DMS 273 treated with DMSO at 0.1 percent for 48 hours (cell line): ENCODE results near the gene PDE11A.

ENCODE experiments used
- DNase-seq: peaks from one replicate; lab custom pipeline; 2025; lab: John Stamatoyannopoulos, UW

Gene PDE11A

DNA sequence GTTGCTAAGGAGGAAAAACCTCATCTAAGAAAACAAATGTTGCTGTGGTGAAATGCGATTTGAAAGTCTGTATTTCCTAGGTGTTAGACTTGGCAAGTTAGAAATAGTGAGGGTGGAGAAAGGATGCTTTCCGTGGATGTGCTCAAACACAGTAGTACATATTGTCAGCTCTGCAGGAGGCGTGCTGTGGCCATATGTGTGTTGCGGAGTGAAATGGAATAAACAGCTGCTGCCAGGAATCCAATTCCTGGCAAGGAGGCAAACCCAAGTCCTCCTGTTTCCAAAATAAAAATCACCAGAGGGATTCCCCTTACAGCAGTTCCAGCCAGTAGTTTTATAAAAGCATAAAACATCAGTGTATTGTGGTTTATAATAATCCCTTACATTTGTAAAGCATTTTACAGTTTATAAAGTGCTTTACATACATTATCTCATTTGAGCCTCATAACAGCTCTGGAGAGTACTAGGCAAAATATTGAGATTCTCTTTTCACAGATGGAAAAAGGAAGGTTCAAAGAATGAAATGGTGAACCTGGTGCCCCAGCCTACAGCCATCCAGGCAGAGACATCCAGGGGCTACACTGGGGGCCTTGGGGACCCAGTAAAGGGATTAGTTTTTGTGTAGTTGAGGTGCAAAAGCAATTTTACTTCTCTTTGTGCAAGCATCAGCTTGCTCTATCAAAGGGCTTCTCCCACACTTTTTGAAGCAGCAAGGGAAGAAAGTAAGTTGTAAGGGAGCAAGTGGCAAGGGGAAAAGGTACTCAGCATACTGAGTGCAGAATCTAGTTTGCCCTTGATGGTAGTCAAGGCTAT, 474.0 kb downstream of the PDE11A start:
- DNase-seq, result peak; percentile 91

DNA sequence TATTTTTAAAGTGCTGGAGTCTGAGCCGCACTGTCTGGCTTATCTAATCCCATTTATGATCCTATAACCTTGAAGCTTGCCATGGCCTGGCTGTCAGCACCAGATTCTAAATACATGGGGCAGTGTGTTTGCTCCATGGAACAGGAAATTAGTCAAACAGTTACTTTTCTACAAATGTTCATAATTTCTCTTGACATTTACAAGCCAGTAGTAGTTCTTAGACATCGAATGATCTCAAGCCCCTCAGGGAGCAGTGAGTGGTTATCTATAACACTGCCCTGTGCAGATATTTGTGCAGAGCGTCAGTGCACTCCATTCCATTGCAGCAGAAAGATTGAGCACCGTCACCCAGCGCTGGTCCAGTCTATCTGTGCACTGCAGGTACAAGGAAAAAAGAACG, 474.8 kb downstream of the PDE11A start:
- no peak for DNase-seq

DNA sequence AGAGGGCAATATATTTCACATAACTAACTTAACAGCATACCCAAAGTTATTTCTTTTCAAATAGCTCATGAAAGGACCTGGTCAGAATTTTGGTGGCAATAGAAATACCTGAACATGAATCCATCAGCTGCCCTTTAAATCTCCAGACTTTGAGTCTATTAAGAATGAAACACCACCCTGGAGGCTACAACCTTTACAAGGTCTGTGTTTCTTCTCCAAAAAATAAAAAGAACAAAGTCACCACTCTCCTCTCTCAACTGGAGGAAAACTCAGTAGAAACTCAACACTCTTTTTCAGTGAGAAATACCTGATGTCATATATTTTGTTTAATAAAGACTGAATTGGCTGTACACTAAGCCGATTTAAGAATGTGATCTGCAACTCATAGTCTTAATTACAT, 475.7 kb downstream of the PDE11A start:
- DNase-seq, result no peak

DNA sequence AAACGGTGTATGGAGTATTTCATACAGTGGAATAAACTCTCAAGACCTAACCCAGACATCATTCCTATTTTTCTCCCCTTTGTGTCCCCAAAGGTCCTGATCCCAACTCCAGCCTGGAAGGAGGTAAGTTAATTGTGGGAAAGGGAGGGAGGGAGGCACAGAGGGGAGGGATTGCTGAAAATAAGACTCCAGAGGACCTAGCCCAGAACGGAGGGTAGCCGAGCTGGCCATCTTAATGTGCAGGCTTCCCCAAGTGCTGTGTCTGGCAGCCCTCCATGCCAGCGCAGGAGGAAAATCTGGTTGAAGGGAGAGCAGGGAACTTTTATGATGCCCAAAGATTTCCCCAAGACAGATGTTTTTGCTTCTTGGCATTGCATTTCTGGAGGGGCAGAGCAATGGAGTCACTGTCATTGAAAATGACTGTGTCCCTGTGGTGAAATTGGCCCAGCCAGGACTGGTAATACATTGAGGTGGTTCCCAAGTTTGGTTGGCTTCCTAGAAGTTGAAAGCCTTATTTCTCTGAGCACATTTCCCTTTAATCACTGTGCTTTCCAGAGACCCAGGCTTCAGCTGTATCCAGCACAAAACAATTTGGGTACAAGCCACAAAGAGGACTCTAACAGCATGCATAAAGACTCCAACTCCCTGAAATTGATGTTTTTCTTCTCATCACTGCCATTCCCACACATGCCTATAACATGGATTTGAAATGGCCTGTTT, 477.3 kb downstream of the PDE11A start:
- no peak for DNase-seq

DNA sequence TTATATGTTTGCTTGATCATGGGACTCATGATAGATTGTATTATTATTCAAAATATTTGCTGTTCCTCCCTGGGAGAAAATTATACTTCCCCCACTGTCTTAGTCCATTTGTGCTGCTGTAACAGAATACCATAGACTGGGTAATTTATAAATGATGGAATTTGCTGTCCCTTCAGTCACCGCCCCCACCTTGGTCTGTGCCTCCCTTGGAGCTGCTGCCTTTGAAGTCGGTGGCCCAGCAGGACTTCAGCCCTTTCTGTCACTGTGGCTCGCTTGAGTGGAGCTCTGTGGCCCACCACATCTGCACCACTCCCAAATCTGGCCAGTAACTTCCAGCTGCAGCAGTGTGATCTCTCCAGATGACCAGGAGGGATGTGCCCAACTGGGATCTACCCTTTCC, 479.2 kb downstream of the PDE11A start:
- no peak for DNase-seq

DNA sequence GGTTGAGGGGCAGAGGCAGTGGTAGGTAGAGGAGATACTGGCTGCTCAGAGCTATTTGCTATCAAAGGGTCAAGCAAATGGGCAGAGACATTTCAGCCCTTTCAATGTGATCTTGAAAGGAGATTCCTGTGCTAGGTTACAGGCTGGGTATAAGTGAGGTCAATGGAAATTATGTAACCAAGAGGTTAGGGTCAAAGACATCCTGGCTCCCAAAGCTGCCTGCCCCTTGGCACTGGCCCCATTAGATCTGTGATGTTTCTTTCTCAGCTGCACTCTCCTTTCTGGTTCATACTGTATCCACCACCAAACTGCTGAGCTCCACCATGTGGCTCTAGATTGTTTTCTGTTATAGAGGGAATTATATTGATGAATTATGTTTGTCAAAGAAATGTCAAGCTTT, 479.6 kb downstream of the PDE11A start:
- no peak for DNase-seq

DNA sequence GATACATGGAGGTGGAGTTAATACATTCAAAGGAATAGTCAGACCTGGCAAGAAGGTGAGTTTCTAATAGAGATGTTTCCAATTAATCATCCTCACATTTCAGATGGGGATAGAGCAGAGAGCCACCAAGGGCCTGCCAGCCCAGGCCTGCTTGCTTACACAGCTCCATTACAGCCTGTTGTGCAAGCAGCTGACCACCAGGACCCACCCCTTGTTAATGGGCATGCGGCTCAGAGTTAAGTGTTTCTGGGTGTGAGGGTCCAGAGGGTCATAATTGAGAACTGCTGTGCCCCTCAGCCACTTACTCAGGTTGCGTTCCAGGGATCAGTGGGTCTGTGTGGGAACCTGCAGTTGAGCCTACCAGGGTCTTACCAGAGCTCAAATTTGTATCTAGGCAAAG, 480.2 kb downstream of the PDE11A start:
- no peak for DNase-seq

DNA sequence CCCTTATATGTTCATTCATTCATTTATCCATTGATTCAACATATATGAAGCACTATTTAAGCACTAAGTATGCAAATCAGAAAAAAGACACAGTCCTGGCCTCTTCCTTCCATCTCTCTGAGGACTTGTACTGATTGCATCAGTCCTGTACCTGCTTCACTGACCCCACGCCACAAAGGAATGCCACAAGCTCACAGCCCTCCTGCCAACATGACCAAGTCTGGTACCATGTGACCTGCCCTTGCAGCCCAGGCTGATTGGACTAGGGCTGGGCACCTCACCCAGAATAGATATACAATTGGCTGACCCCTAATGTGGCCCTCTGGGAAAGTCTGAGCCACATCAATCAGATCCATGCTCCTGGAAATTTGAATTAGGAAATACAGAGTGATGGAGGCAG, 483.4 kb downstream of the PDE11A start:
- no peak for DNase-seq

DNA sequence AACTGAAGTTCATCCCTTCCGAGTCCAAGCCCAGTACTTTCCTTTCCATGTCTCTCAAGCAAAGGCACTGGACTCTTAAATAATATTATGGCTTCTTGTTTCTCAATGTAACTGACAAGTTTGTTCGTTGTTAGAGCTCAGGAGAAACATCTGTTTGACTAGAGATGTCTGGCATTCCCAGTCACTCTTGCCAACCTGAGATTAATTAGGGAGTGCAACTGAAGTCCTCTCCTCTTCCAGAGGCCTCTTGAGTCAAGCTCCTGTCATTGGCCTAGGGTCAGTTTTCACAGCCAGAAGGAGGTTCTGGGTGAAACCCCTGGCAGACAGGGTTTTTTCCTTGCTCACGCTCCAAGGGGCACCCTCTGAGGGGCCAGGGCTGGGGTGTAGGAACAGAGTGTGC, 483.9 kb downstream of the PDE11A start:
- no peak for DNase-seq

DNA sequence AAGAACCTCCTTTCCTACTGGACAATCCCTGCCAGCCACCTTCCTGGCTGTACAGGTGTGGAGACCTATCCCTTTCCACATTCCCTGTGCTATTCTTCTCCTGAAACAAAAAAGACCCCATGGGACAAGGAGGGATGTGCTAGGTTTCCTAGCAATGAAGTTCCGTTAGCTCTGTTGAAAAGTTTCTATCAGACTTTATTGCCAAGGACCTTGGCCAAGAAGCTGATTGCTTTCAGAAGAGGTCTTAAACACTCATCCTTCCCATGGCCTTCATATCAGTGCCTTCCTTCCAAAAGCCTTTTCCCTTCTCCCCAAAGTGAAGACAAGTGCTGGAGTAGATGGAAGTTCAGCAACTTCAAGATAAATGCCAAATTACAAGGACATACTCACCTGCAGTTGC, 485.2 kb downstream of the PDE11A start:
- no peak for DNase-seq

DNA sequence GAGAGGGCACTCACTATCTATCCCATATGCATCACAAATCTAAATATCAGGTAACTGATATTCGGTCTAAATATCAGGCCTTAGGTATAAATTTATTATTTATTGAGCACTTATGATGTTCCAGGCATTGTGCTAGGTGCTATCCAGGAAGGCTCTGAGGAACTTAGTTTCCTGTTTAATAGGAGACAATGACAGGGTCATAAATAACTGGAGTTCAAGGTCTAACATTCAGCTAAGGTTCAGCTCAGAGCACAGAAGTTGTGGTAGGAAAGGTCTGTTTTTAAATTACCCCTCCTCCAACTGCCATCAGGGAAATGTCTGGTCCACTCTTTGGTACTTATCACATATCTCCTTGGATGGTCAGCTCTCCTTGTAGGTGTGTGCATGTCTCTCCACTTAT, 486.4 kb downstream of the PDE11A start:
- DNase-seq, result no peak

DNA sequence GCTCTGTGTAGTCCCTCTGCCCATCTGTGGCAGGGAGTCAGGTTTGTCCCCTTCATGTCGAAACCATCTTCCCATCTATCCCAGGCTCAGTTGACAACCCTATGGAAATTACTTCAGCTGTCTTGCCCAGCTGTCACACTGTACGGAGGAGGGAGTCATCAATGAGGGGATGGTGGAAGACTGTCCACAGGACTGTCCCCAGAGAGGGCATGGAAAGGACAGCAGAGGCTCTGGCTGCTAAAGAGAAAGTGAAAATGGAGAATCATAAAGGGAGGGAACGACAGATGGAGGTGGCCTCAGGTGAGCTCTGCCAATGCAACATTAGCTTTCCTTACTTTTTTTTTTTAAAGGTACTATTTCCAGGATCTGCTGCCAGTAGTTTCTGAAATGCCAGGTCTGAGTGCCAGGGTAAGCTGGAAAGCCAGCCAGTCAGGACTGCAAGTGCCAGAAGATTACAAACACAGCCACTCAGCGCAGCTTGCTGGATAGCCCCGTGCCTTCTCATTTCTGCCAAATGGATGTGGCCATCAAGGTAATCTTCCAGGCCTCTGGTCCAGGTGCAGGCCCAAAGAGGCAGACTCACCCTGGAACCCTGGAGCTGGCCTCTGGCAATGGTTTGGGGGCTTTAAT, 487.2 kb downstream of the PDE11A start:
- peak; percentile 79 for DNase-seq

DNA sequence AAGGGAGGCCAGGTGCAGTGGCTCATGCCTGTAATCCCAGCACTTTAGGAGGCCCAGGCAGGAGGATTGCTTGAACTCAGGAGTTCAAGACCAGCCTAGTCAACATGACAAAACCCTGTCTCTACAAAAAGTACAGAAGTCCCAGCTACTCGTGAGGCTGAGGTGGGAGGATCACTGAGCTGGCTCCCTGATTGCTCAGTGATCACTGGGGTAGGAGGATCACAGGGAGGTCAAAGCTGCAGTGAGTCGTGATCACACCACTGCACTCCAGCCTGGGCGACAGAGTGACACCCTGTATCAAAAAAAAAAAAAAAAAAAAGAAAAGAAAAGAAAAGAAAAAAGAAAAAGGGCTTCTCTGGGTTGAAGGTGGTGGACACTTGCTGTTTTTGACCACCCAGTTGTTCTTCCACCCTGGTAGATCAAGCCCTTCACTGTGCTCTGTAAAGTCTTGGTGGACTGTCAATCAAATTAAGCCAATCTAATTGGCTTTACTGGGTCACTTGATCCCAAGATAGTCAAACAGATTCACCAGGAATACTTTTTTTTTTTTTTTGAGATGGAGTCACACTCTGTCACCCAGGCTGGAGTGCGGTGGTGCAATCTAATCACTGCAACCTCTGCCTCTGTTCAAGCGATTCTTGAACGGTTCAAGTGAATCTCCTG, 488.4 kb downstream of the PDE11A start:
- DNase-seq, result no peak

DNA sequence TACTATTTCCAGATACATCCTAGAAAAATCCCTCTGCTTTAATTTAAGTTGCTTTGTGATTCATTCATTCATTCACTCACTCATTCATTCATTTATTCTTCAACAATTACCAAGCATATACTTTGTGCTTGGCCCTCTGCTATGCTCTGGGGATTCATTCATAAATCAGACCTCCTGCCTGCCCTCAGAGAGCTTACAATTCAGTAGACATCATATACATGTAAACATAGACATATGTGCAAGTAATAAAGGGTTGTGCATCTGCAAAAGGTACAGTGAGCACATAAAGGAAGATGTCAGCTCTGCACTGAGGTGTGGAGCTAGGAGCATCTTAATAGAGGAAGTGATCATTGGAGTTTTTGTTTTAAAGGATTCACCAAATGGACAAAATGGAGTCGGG, 490.6 kb downstream of the PDE11A start:
- DNase-seq, result no peak

DNA sequence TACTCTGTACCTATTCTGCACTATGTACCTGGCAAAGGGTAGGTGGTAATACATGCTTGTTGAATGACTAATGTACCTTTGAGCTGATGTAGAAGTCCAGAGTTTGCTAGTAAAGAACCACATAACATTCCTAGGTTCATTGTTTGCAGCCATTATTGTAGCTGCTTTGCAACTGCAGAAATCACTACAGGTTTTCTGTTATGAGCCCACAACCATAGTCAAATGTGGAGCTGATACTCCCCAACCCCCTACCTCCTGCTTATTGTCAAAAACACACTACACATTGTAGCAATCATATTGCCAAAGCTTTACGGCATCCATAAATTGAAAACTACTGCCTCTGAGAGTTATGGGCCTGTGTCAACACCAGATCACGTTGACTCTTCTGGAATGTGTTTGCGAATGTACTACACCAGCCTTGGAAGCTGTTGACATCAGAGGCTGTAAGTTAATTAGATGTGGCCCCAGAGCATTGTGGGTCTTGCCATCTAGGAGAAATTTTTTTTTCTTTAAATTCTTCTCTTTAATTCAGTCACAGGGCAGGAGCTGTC, 493.0 kb downstream of the PDE11A start:
- DNase-seq, result no peak

DNA sequence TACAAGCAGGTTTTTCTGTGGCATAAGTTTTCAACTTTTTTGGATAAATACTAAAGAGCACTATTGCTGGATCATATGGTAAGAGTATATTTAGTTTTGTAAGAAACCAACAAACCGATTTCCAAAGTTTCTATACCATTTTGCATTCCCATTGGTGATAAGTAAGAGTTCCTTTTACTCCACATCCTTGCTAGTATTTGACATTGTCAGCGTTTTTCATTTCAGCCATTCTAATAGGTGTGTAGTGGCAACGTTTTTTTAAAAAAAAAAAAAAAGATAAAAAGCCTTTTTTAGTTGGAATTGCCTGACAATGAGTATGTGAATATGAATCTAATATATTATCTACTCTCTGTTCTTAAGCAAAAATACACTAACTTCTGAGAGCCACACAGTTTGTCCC, 494.1 kb downstream of the PDE11A start:
- DNase-seq, result no peak

DNA sequence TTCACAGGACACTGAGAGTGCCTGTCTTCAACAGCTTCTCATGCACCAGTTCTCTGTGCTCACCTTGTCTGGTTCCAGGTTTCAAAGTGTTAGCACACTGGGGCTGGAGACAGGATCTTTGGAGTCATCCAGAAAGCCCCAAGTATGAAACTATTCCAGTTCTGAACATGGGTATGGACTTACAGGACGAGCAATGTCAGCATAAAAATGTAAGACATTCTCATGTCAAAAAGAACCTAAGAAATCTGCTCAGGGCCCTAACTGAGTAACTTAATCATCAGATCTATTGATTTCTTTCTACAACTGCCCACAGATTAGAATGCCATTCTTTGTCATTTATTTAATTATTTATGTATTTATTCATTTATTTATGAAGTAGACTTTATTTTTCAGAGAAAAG, 495.5 kb downstream of the PDE11A start:
- DNase-seq, result no peak

DNA sequence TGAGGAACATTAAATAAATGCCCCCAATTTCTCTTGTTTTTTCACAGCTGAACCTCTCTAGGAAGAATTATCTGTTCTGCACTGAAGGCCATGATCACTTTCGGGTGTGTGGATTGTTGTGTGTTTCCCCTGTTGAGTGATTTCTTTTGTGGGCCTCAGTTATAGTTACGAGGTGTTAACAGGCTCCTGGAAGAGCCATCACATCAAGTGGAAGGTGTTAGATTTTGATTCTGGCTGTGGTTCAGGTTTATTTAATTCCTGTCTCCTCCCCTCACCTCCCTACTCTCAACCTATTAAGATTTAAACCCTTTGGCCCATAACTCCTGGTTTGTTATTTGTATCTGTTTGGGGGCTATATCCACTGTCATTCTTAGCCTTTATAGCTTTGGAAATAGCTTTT, 497.2 kb downstream of the PDE11A start:
- no peak for DNase-seq

DNA sequence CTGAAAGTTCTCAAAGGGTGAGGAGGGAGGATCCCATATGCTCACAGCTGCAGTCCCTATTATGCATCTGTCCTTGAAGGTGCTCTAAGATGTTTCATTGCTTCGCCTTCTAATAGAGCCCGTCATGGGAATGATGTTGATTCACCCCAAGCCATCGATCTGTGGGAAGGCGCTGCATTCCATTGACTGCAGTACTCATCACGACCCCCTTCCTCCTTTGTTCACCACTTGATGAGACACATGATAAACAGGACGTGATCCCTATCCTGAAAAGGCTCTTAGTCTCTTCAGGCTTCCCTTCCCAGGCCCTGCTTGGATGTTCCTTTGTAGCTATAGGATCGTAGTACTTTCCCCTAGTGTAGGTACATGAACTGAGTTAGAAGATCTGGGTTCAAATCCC, 498.2 kb downstream of the PDE11A start:
- no peak for DNase-seq
